IMR-90 (cell line): ENCODE data around the gene RAC2. TPM values are rescaled to one million over a fixed set of nuclear protein-coding genes. Genes with fewer than 3 reads are reported as not detected.

ENCODE experiments used
- CTCF ChIP-seq: conservative IDR thresholded peaks from 2 replicates; pipeline ENCODE4 v1.5.1; 2012; ENCODE audit warnings: mild to moderate bottlenecking, low read depth, low read length, improper control_type of control experiment
- RFX5 ChIP-seq: IDR thresholded peaks from 2 replicates; pipeline ENCODE4 v1.8.0; 2012; ENCODE audit warnings: low read depth, mild to moderate bottlenecking, low read length, moderate library complexity
- polyA plus RNA-seq, 3 experiments: library from polyadenylated mRNA; depleted of rRNA; stranded (reverse); fragments of >200 nt; gene quantifications; 2 replicates each; pipeline ENCODE4 v1.2.3, GENCODE V29; 2012; ENCODE audit warnings: low replicate concordance in 1 of 3
- total RNA-seq: library from RNA; depleted of rRNA; stranded (reverse); fragments of >200 nt; gene quantifications from 2 replicates; pipeline ENCODE4 v1.2.3, GENCODE V29; 2012

Gene RAC2
- total and polyA plus RNA-seq, 2 of the 4 experiments (the other 2 are of a cell fraction) = 10.0 to 72.3 TPM

- no peak for TF ChIP-seq CTCF
- no peak for TF ChIP-seq RFX5
These were observed 22.6 kb upstream of the RAC2 start (continued) for GRCh38 chr22:37266581-37267134.
